ENCODE data around the gene SLC38A3. TPM values are rescaled to one million over a fixed set of nuclear protein-coding genes. Genes with fewer than 3 reads are reported as not detected.

Gene SLC38A3
- total RNA-seq, 5 donors from 2014 or later (not counting 1 experiment from before 2014, with no cell fraction given): 0.29 to 0.98 (median 0.44) TPM; not detected in 1

DNA sequence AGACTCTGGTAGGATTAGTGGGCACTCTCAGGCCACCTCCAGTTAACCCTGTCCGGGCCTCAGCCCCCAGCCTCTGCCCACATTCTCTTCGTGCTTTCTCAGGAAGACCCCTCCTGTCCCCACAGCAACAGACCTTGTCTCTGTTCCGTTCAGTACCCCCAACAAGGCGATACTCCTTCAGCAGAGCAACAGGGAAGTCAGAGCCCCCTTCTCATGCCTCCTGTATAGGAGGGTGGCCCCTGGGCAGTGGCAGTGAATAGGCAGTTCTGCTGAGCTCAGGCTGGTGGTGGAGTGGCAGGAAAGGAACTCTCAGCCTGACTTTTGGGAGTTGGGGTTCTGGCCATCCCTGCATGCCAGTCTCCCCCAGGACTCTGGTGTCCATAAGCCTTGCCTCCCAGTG, 64.4 kb downstream of the SLC38A3 start:
- POLR2A ChIA-PET: interaction anchor here in 1 of 2 donors (0.7 kb wide), 1 partner anchor 353 kb away, joined by 6 read pairs; no protein-coding TSS in a partner anchor
- H3K27ac Mint-ChIP-seq: no peak overlapping the region
- Histone ChIP-seq H3K4me3 (ENCODE audit: control insufficient read depth in 1 of 2, extremely low read depth in 1 of 2, low read length in 1 of 2) (no peak overlapping the region), H3K4me1 (ENCODE audit: control insufficient read depth in 1 of 2, extremely low read depth in 1 of 2, insufficient read depth in 2 of 2, low read length in 2 of 2) (peaks cover 1 to 19% of the 10 kb centered on the region in 2 experiments), H3K27ac (ENCODE audit: low read length) (no peak overlapping the region), H3K36me3 (ENCODE audit: control insufficient read depth in 2 of 2, extremely low read depth in 1 of 2, insufficient read depth in 1 of 2, low read length in 1 of 2) (no peaks in the 10 kb centered on the region), H3K27me3 (replicated peaks in 1 of 2; ENCODE audit: control insufficient read depth in 2 of 2, extremely low read depth in 1 of 2, insufficient read depth in 2 of 2, low read length in 1 of 2) (peaks cover 7 to 58% of the 10 kb centered on the region in 2 experiments), H3K9me3 (no peaks in the 10 kb centered on the region)
- ATAC-seq (replicated peaks in 1 of 4): no peak
- H3K4me1 Mint-ChIP-seq: peaks cover 10 to 13% (median 11%) of the 10 kb centered on the region in 3 donors
- DNase-seq: no peak
- whole genome bisulfite sequencing (ENCODE audit: insufficient coverage): 57% methylated on average over 1 of the region's 4 CpGs
- no peak overlapping the region for H3K4me3 Mint-ChIP-seq
- H3K27me3 Mint-ChIP-seq: peaks cover 11 to 15% of the 10 kb centered on the region in 2 donors
- no peaks in the 10 kb centered on the region for H3K9me3 Mint-ChIP-seq
- no peaks in the 10 kb centered on the region for H3K36me3 Mint-ChIP-seq
- CTCF ChIA-PET: no interaction called here

DNA sequence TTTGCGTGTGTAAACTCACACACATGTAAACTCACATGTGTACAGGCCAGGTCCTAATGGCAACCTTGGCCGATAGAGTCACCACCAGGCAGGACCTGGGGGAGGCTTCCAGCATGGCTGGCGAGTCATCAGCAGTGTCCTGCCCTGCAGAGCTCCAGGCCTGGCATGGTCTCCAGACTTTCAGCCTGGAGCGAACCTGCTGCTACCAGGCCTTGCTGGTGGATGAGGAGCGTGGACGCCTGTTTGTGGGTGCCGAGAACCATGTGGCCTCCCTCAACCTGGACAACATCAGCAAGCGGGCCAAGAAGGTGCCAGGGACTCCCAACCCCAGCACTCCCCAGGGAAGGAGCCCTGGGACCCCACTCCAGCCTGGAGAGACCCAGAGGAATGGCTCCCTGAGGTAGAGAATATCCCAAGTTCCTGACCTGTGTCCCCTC, 64.9 kb downstream of the SLC38A3 start:
- H3K27ac ChIP-seq (ENCODE audit: low read length): no peak overlapping the region
- H3K4me1 Mint-ChIP-seq: peaks cover 13 to 17% (median 14%) of the 10 kb centered on the region in 3 donors
- ChIA-PET CTCF (no interaction called here), POLR2A (no interaction called here)
- ATAC-seq (replicated peaks in 1 of 4) (no peak), DNase-seq (no peak)
- peaks cover 2 to 25% of the 10 kb centered on the region in 2 experiments for H3K4me1 ChIP-seq (ENCODE audit: control insufficient read depth in 1 of 2, extremely low read depth in 1 of 2, insufficient read depth in 2 of 2, low read length in 2 of 2)
- 93% methylated on average over 5 of the region's 8 CpGs for WGBS (ENCODE audit: insufficient coverage)
- H3K4me3 Mint-ChIP-seq: no peak overlapping the region
- peaks cover 13 to 20% of the 10 kb centered on the region in 2 donors for H3K27me3 Mint-ChIP-seq
- H3K36me3 ChIP-seq (ENCODE audit: control insufficient read depth in 2 of 2, extremely low read depth in 1 of 2, insufficient read depth in 1 of 2, low read length in 1 of 2): no peaks in the 10 kb centered on the region
- no peaks in the 10 kb centered on the region for H3K9me3 Mint-ChIP-seq
- no peak overlapping the region for H3K27ac Mint-ChIP-seq
- no peak overlapping the region for H3K4me3 ChIP-seq (ENCODE audit: control insufficient read depth in 1 of 2, extremely low read depth in 1 of 2, low read length in 1 of 2)
- H3K9me3 ChIP-seq: no peaks in the 10 kb centered on the region
- no peaks in the 10 kb centered on the region for H3K36me3 Mint-ChIP-seq
- peaks cover 7 to 60% of the 10 kb centered on the region in 2 experiments for H3K27me3 ChIP-seq (replicated peaks in 1 of 2; ENCODE audit: control insufficient read depth in 2 of 2, extremely low read depth in 1 of 2, insufficient read depth in 2 of 2, low read length in 1 of 2)

DNA sequence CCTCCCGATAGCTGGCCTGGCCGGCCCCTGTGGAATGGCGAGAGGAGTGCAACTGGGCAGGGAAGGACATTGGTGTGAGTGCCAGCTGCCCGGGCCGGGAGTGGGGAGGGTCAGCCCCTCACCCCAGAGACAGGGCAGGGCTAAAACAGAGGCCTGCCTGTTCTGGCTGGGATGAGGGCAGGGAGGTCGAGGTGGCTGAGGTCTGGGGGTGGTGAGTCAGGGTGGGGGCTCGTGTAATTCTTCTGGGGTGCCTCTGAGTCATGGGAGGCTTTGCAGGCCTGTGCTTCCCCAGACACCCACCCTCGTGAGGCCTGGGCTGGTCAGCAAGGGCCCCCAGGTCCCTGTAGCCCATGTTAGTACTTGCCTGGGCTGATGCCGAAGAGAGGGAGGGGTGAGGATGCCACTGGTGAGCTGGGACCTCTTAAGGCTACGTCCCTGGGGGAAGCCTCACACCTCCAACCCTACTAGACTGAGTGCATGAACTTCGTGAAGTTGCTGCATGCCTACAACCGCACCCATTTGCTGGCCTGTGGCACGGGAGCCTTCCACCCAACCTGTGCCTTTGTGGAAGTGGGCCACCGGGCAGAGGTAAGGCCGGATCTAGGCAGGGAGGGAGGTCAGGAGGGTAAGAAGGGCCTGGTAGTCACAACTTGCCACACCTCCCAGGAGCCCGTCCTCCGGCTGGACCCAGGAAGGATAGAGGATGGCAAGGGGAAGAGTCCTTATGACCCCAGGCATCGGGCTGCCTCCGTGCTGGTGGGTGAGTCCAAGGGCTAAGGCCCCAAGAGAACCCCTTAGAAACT, 65.6 kb downstream of the SLC38A3 start:
- Histone ChIP-seq H3K4me3 (ENCODE audit: control insufficient read depth in 1 of 2, extremely low read depth in 1 of 2, low read length in 1 of 2) (no peak overlapping the region), H3K9me3 (no peaks in the 10 kb centered on the region), H3K36me3 (ENCODE audit: control insufficient read depth in 2 of 2, extremely low read depth in 1 of 2, insufficient read depth in 1 of 2, low read length in 1 of 2) (no peaks in the 10 kb centered on the region), H3K27me3 (replicated peaks in 1 of 2; ENCODE audit: control insufficient read depth in 2 of 2, extremely low read depth in 1 of 2, insufficient read depth in 2 of 2, low read length in 1 of 2) (peaks cover 7 to 60% of the 10 kb centered on the region in 2 experiments), H3K27ac (ENCODE audit: low read length) (no peak overlapping the region), H3K4me1 (ENCODE audit: control insufficient read depth in 1 of 2, extremely low read depth in 1 of 2, insufficient read depth in 2 of 2, low read length in 2 of 2) (peaks cover 2 to 31% of the 10 kb centered on the region in 2 experiments)
- Mint-ChIP-seq H3K36me3 (no peaks in the 10 kb centered on the region), H3K27ac (no peak overlapping the region), H3K27me3 (peaks cover 20 to 25% of the 10 kb centered on the region in 2 donors), H3K4me3 (no peak overlapping the region), H3K4me1 (peaks cover 18 to 23% (median 19%) of the 10 kb centered on the region in 3 donors), H3K9me3 (no peaks in the 10 kb centered on the region)
- ChIA-PET CTCF (interaction anchor here in 1 of 2 donors (0.9 kb wide), 1 partner anchor 29 kb away, joined by 3 read pairs; the partner anchor contains the start of genes HYAL3 and NAA80), POLR2A (no interaction called here)
- WGBS (ENCODE audit: insufficient coverage): 88% methylated on average over 9 of the region's 19 CpGs
- no peak for DNase-seq
- ATAC-seq (replicated peaks in 1 of 4): no peak

Other genes with a start within 250 kb of the SLC38A3 start
- gene RBM5, start 116.4 kb upstream of the SLC38A3 start, total RNA-seq: 100 to 1,000 TPM; 293 to 354 (median 316) TPM
- gene SEMA3F, start 49.9 kb upstream of the SLC38A3 start, total RNA-seq: under 1 TPM in 4 of 5 donors, not detected in 1; 0.32 to 0.46 (median 0.36) TPM
- gene GNAT1, start 13.7 kb upstream of the SLC38A3 start, total RNA-seq: under 1 TPM in 1 of 5 donors, not detected in 4; 0.28 TPM
- 100 to 1,000 TPM; 257 to 313 (median 287) TPM for gene GNAI2, start 30.9 kb downstream of the SLC38A3 start, total RNA-seq
- gene SEMA3B, start 63.9 kb downstream of the SLC38A3 start, total RNA-seq: 1 to 10 TPM in 3 of 5 donors, under 1 TPM in 2; 0.33 to 2.5 (median 1.5) TPM
- gene LSMEM2, start 73.8 kb downstream of the SLC38A3 start, total RNA-seq: not detected
- 10 to 100 TPM; 50.0 to 91.2 (median 75.9) TPM for gene IFRD2, start 87.2 kb downstream of the SLC38A3 start, total RNA-seq
- 1 to 10 TPM; 2.6 to 6.2 (median 3.9) TPM for gene HYAL3, start 94.1 kb downstream of the SLC38A3 start, total RNA-seq
- 10 to 100 TPM; 33.8 to 45.7 (median 43.9) TPM for gene NAA80, start 94.1 kb downstream of the SLC38A3 start, total RNA-seq
- under 1 TPM in 3 of 5 donors, not detected in 2; 0.61 to 0.79 (median 0.69) TPM for gene HYAL1, start 98.3 kb downstream of the SLC38A3 start, total RNA-seq
- 1 to 10 TPM in 4 of 5 donors, under 1 TPM in 1; 0.50 to 6.8 (median 3.0) TPM for gene HYAL2, start 117.5 kb downstream of the SLC38A3 start, total RNA-seq
- 10 to 100 TPM; 14.9 to 33.1 (median 26.8) TPM for gene TUSC2, start 123.0 kb downstream of the SLC38A3 start, total RNA-seq
- 100 to 1,000 TPM in 1 of 5 donors, 10 to 100 TPM in 4; 73.2 to 153 (median 79.6) TPM for gene RASSF1, start 135.6 kb downstream of the SLC38A3 start, total RNA-seq
- 1 to 10 TPM; 1.2 to 6.1 (median 2.9) TPM for gene ZMYND10, start 140.5 kb downstream of the SLC38A3 start, total RNA-seq
- 10 to 100 TPM; 26.6 to 52.2 (median 48.1) TPM for gene NPRL2, start 145.5 kb downstream of the SLC38A3 start, total RNA-seq
- gene CYB561D2, start 145.6 kb downstream of the SLC38A3 start, total RNA-seq: 10 to 100 TPM; 25.7 to 45.3 (median 32.7) TPM
- gene TMEM115, start 154.2 kb downstream of the SLC38A3 start, total RNA-seq: 10 to 100 TPM; 13.9 to 35.2 (median 33.1) TPM